Measurements from ENCODE around the gene OBI1.

Gene OBI1

DNA sequence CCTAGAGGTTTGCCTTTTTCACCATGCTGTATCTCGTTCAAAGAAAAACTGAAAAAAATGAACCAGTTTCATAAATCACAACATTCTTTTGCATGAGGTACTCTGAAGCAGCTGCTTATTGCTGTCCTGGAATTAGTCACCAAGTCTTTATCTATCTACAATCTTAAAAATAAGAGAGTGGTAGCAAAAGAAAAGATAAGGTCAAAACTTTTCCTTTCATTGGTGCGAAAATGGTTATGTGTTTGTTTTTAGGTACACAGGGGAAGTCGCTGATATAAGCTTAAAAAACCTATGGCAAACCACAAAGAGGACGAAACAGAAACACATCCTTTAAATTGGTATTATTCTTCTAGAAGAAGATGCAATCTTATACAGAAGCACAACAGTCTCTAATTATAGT lies 20.7 kb downstream of the OBI1 start:
- no peak overlapping the region for H3K4me3 ChIP-seq (ENCODE audit: low read depth, low read length)
- TF ChIP-seq, protein P1, sequence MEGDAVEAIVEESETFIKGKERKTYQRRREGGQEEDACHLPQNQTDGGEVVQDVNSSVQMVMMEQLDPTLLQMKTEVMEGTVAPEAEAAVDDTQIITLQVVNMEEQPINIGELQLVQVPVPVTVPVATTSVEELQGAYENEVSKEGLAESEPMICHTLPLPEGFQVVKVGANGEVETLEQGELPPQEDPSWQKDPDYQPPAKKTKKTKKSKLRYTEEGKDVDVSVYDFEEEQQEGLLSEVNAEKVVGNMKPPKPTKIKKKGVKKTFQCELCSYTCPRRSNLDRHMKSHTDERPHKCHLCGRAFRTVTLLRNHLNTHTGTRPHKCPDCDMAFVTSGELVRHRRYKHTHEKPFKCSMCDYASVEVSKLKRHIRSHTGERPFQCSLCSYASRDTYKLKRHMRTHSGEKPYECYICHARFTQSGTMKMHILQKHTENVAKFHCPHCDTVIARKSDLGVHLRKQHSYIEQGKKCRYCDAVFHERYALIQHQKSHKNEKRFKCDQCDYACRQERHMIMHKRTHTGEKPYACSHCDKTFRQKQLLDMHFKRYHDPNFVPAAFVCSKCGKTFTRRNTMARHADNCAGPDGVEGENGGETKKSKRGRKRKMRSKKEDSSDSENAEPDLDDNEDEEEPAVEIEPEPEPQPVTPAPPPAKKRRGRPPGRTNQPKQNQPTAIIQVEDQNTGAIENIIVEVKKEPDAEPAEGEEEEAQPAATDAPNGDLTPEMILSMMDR (IDR thresholded peaks at IDR 0.05; ENCODE audit: borderline replicate concordance, insufficient read depth, low read depth, low read length): no peak

DNA sequence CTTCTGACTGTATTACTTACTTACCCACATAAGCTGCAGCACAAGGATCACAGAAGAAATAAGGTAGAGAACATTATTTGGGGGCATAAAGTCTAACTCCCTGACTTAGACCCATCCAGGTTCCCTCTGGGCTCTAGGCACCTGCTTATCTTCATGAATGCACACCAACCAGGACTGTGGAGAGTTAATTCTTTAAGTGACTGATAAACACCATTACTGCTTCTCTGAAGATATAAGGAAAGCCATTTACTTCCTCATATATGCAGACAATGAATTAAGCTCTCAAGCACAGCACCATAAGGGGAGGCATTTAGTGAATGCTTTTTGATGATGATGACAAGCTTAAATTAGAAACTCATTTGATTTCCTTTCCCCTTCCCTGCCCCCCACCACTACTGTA lies 22.5 kb downstream of the OBI1 start:
- TF ChIP-seq, protein P1 (IDR thresholded peaks at IDR 0.05; ENCODE audit: borderline replicate concordance, insufficient read depth, low read depth, low read length): no peak
- H3K4me3 ChIP-seq (ENCODE audit: low read depth, low read length): no peak overlapping the region

DNA sequence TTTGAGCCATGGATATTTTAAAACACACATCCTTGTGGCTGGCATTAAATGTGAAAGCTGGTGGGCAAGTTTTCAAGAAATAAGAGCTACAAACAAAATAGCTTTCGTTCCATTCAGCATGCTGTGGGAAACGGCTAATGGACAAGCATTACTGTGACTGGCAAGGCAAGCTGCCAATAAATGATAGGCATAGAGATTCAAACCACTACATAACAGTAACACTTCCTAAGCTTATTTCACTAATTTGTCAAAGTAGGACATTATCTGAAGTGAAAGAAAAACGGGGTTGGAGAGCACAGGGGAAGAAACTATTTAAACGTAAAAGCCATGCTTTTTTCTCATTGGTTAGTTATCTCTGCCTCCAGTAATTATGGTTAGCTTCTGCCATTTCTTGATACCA lies 26.0 kb downstream of the OBI1 start:
- TF ChIP-seq, protein P1 (IDR thresholded peaks at IDR 0.05; ENCODE audit: borderline replicate concordance, insufficient read depth, low read depth, low read length): no peak
- no peak overlapping the region for H3K4me3 ChIP-seq (ENCODE audit: low read depth, low read length)

DNA sequence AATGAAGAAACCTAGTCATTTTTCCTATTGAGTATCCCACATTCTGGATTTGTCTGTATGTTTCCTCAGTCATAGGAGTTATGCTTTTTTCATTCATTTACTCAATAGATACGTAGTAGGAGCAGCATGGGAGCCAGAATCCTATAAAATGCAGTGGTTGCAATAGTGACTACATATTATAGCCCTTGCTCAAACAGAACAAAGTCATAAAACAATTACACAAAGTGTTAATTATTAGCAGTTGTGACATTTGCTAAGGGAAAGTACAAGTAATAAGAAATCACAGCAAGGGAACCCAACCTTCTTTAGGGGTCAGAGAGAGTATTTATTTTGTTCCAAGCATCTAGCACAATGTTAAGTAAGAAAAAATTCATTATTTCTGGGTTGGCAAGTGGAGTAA lies 27.9 kb downstream of the OBI1 start:
- TF ChIP-seq, protein P1 (IDR thresholded peaks at IDR 0.05; ENCODE audit: borderline replicate concordance, insufficient read depth, low read depth, low read length): no peak
- no peak overlapping the region for H3K4me3 ChIP-seq (ENCODE audit: low read depth, low read length)

DNA sequence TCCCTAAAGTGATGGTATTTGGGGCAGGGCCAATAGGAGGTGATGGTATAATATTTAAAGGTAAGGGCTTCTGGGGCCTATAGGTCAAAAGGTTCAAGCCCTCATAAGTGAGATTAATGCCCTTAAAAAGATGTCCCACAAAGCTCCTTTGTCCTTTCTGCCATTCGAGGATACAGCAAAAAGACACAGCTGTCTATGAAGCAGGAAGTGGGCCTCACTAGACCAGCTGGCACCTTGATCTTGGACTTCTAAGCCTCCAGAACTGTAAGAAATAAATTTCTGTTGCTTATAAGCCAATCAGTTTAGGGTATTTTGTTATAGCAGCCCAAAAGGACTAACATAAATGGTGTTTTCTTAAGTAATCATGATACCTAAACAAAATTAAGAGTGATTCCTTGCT lies 28.4 kb downstream of the OBI1 start:
- H3K4me3 ChIP-seq (ENCODE audit: low read depth, low read length): no peak overlapping the region
- TF ChIP-seq, protein P1 (IDR thresholded peaks at IDR 0.05; ENCODE audit: borderline replicate concordance, insufficient read depth, low read depth, low read length): no peak

DNA sequence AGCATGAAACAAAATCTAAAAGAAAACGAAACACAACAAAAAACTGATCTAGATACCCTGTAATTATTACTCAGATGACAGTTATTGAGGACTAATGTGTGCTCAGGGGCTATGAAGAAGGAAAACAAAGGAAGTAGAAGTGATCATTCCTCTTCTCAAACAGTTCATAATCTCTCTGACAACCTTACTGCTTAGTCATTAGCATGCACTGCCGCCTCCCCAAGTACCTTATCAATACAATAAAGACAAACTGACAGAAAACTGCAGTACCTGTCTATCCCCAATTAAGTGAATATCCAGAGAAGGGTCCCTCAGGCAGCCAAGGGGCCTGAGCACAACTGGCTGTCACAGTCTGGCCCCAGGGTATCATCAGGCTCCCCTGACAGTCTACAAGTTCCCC lies 33.6 kb downstream of the OBI1 start:
- TF ChIP-seq, protein P1 (IDR thresholded peaks at IDR 0.05; ENCODE audit: borderline replicate concordance, insufficient read depth, low read depth, low read length): no peak
- H3K4me3 ChIP-seq (ENCODE audit: low read depth, low read length): no peak overlapping the region

DNA sequence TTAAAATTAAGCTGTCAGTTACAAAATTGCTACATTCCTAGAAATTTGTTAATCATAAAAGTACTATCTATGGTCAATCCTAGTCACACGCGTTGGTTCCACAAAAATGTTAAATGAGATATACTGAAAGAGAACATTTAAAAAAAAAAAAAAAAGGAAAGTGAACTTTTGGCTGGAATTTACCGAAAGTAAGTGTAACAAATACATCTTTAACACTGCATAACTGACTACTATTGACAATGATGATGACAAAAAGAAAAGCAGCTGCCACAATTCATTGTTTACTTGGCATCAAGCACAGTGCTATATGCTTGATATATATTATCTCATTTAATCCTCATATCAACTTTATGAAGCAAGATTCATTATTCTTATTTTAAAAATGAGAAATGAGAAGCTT lies 35.8 kb downstream of the OBI1 start:
- H3K4me3 ChIP-seq (ENCODE audit: low read depth, low read length): no peak overlapping the region
- TF ChIP-seq, protein P1 (IDR thresholded peaks at IDR 0.05; ENCODE audit: borderline replicate concordance, insufficient read depth, low read depth, low read length): no peak
